Measurements from ENCODE around the gene INTS12. TPM values are rescaled to one million over a fixed set of nuclear protein-coding genes. Genes with fewer than 3 reads are reported as not detected.

Gene INTS12
- total RNA-seq, 2 experiments from 2014 or later = 10.0 to 19.4 TPM

DNA sequence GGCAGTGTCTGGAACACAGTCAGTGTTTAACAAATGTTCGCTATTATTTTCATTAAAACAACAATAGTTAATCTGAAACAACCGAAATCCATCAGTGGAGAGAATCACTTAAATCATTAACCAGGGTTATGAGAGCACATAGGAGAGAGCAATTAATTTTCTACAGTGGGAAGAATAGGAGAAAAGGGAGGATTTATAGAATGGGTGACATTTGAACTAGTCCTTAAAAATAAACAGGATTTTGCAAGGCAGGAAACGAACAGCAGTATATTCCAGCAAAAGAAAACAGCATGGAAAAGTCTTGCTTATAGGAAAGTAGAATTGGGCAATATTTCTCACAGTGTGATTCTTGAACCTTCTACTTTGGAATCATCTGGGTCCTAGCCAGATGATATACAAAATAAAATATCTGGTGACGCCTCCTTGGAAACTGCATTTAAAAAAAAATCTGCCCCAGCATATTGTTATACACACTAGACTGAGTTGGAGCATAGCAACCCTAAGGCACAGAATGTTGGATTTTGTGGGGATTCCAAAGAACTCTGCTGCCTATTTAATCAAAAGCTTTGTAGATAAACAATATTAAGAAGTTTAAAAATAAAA is 56.1 kb downstream of the INTS12 start:
- no peak for DNase-seq (ENCODE audit: low spot score)
- TF ChIP-seq, protein P1, sequence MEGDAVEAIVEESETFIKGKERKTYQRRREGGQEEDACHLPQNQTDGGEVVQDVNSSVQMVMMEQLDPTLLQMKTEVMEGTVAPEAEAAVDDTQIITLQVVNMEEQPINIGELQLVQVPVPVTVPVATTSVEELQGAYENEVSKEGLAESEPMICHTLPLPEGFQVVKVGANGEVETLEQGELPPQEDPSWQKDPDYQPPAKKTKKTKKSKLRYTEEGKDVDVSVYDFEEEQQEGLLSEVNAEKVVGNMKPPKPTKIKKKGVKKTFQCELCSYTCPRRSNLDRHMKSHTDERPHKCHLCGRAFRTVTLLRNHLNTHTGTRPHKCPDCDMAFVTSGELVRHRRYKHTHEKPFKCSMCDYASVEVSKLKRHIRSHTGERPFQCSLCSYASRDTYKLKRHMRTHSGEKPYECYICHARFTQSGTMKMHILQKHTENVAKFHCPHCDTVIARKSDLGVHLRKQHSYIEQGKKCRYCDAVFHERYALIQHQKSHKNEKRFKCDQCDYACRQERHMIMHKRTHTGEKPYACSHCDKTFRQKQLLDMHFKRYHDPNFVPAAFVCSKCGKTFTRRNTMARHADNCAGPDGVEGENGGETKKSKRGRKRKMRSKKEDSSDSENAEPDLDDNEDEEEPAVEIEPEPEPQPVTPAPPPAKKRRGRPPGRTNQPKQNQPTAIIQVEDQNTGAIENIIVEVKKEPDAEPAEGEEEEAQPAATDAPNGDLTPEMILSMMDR (conservative IDR thresholded peaks at IDR 0.05; ENCODE audit: low read length) = no peak
- no peak for TF ChIP-seq EZH2phosphoT487 (IDR thresholded peaks at IDR 0.05; ENCODE audit: borderline replicate concordance, low read depth, low read length)
- ChIA-PET POLR2A (no interaction called here), CTCF (ENCODE audit: unreplicated experiment) (no interaction called here)
- intact Hi-C loops (cut with micrococcal nuclease; ENCODE audit: unreplicated experiment) = no loop called here
- H3K9me3 ChIP-seq (ENCODE audit: low read length) = no peaks in the 10 kb centered on the region
- H3K4me2 ChIP-seq (ENCODE audit: low read length) = no peak overlapping the region
- H4K20me1 ChIP-seq (ENCODE audit: insufficient read depth, low read length) = no peaks in the 10 kb centered on the region
- no peak overlapping the region for H3K27ac ChIP-seq (ENCODE audit: low read depth, low read length, poor library complexity, severe bottlenecking)
- no peak overlapping the region for H2AFZ ChIP-seq (ENCODE audit: low read length)
- BruUV-seq (replicated peaks) = no TSS peak
- H3K36me3 ChIP-seq (ENCODE audit: insufficient read depth, low read length) = no peaks in the 10 kb centered on the region
- no peak overlapping the region for H3K4me3 ChIP-seq (ENCODE audit: low read depth, low read length, poor library complexity, severe bottlenecking)
- H3K79me2 ChIP-seq (ENCODE audit: insufficient read depth, low read depth, low read length) = no peaks in the 10 kb centered on the region
- H3K9me2 ChIP-seq (ENCODE audit: insufficient read depth, low read length) = no peaks in the 10 kb centered on the region
- no peaks in the 10 kb centered on the region for H3K4me1 ChIP-seq (ENCODE audit: insufficient read depth, low read length, poor library complexity, severe bottlenecking)

DNA sequence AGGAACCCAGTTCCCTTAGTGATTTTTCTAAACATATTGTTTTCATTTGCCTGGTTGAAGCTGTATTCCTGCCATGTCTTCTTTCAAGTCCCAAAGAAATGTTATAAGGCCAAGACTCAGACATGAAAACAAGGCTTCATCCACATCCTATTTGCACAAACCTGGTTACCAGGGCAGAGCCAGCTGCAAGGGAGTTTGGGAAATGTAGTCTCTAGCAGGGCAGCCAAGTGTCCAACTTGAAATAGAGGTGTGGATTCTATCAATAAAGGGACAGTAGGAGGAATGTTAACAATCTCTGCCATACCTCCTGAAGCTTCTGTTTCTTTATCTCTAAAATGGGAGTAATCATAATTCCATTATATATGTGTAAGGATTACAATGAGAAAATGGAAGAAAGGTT is 56.6 kb downstream of the INTS12 start:
- no TSS peak for BruUV-seq (replicated peaks)
- Histone ChIP-seq H3K9me3 (ENCODE audit: low read length) (no peaks in the 10 kb centered on the region), H4K20me1 (ENCODE audit: insufficient read depth, low read length) (no peaks in the 10 kb centered on the region), H3K79me2 (ENCODE audit: insufficient read depth, low read depth, low read length) (no peaks in the 10 kb centered on the region), H3K36me3 (ENCODE audit: insufficient read depth, low read length) (no peaks in the 10 kb centered on the region), H2AFZ (ENCODE audit: low read length) (no peak overlapping the region), H3K9me2 (ENCODE audit: insufficient read depth, low read length) (no peaks in the 10 kb centered on the region), H3K4me2 (ENCODE audit: low read length) (no peak overlapping the region), H3K4me1 (ENCODE audit: insufficient read depth, low read length, poor library complexity, severe bottlenecking) (no peaks in the 10 kb centered on the region), H3K4me3 (ENCODE audit: low read depth, low read length, poor library complexity, severe bottlenecking) (no peak overlapping the region), H3K27ac (ENCODE audit: low read depth, low read length, poor library complexity, severe bottlenecking) (no peak overlapping the region)
- no peak for TF ChIP-seq EZH2phosphoT487 (IDR thresholded peaks at IDR 0.05; ENCODE audit: borderline replicate concordance, low read depth, low read length)
- TF ChIP-seq, protein P1 (conservative IDR thresholded peaks at IDR 0.05; ENCODE audit: low read length) = no peak
- no peak for DNase-seq (ENCODE audit: low spot score)
- intact Hi-C loops (cut with micrococcal nuclease; ENCODE audit: unreplicated experiment) = no loop called here
- ChIA-PET CTCF (ENCODE audit: unreplicated experiment) (no interaction called here), POLR2A (no interaction called here)

DNA sequence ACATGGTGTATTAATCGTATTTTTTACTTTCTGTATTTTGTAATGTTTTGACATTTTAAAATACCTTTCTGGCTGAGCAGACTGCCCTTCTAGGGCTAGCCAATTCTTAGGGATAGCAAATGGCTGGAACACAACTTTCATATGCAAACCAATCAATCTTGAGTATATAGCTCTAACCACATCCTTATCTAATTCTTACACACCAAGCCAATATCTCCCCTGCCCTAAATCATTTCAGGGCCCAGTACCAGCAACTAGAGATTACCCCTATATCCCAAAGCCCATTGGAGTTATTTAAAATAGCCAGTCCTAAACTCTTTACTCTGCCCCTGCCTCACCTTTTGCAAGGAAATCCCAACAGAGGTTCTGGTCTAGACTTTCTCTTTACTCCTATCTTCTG is 58.3 kb downstream of the INTS12 start:
- CTCF ChIA-PET (ENCODE audit: unreplicated experiment) = no interaction called here
- no peak for TF ChIP-seq EZH2phosphoT487 (IDR thresholded peaks at IDR 0.05; ENCODE audit: borderline replicate concordance, low read depth, low read length)
- TF ChIP-seq, protein P1 (conservative IDR thresholded peaks at IDR 0.05; ENCODE audit: low read length) = no peak
- Histone ChIP-seq H3K4me2 (ENCODE audit: low read length) (no peak overlapping the region), H3K9me2 (ENCODE audit: insufficient read depth, low read length) (no peaks in the 10 kb centered on the region), H3K4me1 (ENCODE audit: insufficient read depth, low read length, poor library complexity, severe bottlenecking) (no peaks in the 10 kb centered on the region), H4K20me1 (ENCODE audit: insufficient read depth, low read length) (no peaks in the 10 kb centered on the region), H3K79me2 (ENCODE audit: insufficient read depth, low read depth, low read length) (no peaks in the 10 kb centered on the region), H2AFZ (ENCODE audit: low read length) (no peak overlapping the region), H3K27ac (ENCODE audit: low read depth, low read length, poor library complexity, severe bottlenecking) (no peak overlapping the region), H3K4me3 (ENCODE audit: low read depth, low read length, poor library complexity, severe bottlenecking) (no peak overlapping the region), H3K36me3 (ENCODE audit: insufficient read depth, low read length) (no peaks in the 10 kb centered on the region), H3K9me3 (ENCODE audit: low read length) (no peaks in the 10 kb centered on the region)
- BruUV-seq (replicated peaks) = no TSS peak
- POLR2A ChIA-PET = no interaction called here
- no peak for DNase-seq (ENCODE audit: low spot score)
- intact Hi-C loops (cut with micrococcal nuclease; ENCODE audit: unreplicated experiment) = no loop called here

Measured in OCI-LY7 (cell line).